ENCODE measurements around the gene OBSCN.

OBSCN gene

GRCh38 chr1:228207851-228208821 lies at the start of gene OBSCN:
OBSCN (plus strand) TSS chr1:228208044; CDS start chr1:228211784, 3,740 bp downstream.
- no peak for DNase-seq

GRCh38 chr1:228158151-228159007 lies 49.5 kb upstream of the OBSCN start:
- DNase-seq = no peak

GRCh38 chr1:228159008-228159665 lies 48.7 kb upstream of the OBSCN start:
- no peak for DNase-seq

GRCh38 chr1:228160201-228160761 lies 47.6 kb upstream of the OBSCN start:
- no peak for DNase-seq

- DNase-seq = no peak
Measured at GRCh38 chr1:228161362-228161761, 46.5 kb upstream of the OBSCN start.

- DNase-seq = no peak
Measured at GRCh38 chr1:228161866-228162265, 46.0 kb upstream of the OBSCN start.

GRCh38 chr1:228162286-228163006 lies 45.4 kb upstream of the OBSCN start:
- DNase-seq = no peak

- DNase-seq = no peak
Measured at GRCh38 chr1:228163007-228163753, 44.7 kb upstream of the OBSCN start.

- no peak for DNase-seq
Measured at GRCh38 chr1:228163776-228164519, 43.9 kb upstream of the OBSCN start.

- DNase-seq = no peak
Measured at GRCh38 chr1:228164561-228165371, 43.1 kb upstream of the OBSCN start.

- DNase-seq = peak; percentile 100
Measured at GRCh38 chr1:228165372-228166169, 42.3 kb upstream of the OBSCN start, which contains the start of gene IBA57. IBA57 (plus strand) TSS chr1:228165804; CDS start chr1:228165817, 13 bp downstream.

GRCh38 chr1:228166170-228166936 lies 41.5 kb upstream of the OBSCN start:
- peak; percentile 65 for DNase-seq

- DNase-seq = no peak
Measured at GRCh38 chr1:228168563-228169270, 39.1 kb upstream of the OBSCN start.

GRCh38 chr1:228169345-228169744 lies 38.5 kb upstream of the OBSCN start:
- DNase-seq = no peak

- DNase-seq = no peak
Measured at GRCh38 chr1:228170666-228171065, 37.2 kb upstream of the OBSCN start.

- no peak for DNase-seq
Measured at GRCh38 chr1:228171221-228171891, 36.5 kb upstream of the OBSCN start.
